ENCODE measurements around the gene SORCS3.

DNA sequence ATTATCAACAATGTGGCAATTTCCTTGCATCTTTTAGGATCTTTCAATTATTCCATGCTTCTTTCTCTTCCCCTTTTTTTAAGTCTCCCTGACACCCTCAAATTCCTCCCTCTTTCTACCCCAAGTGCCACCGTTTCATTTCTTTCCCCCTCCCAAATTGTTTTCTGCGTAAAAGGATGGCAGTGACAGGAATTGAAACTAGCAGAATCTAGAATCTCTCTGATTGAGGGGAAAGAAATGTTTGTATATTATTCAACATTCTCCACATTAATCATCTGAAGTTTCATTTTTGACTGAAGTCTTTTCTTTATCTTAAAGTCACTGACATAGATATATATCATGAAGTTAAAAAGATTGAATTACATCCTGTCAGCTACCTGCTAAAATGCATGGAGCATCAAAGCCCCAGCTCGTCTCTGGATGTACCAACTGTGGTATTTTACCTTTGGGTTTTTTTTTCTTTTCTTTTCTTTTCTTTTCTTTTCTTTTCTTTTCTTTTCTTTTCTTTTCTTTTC is 633.5 kb downstream of the SORCS3 start:
- TF ChIP-seq, protein P1, sequence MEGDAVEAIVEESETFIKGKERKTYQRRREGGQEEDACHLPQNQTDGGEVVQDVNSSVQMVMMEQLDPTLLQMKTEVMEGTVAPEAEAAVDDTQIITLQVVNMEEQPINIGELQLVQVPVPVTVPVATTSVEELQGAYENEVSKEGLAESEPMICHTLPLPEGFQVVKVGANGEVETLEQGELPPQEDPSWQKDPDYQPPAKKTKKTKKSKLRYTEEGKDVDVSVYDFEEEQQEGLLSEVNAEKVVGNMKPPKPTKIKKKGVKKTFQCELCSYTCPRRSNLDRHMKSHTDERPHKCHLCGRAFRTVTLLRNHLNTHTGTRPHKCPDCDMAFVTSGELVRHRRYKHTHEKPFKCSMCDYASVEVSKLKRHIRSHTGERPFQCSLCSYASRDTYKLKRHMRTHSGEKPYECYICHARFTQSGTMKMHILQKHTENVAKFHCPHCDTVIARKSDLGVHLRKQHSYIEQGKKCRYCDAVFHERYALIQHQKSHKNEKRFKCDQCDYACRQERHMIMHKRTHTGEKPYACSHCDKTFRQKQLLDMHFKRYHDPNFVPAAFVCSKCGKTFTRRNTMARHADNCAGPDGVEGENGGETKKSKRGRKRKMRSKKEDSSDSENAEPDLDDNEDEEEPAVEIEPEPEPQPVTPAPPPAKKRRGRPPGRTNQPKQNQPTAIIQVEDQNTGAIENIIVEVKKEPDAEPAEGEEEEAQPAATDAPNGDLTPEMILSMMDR (IDR thresholded peaks at IDR 0.05 in 4 of 5, conservative IDR thresholded peaks at IDR 0.05 in 1 of 5), result no peak
- no peak for TF ChIP-seq POLR2A (IDR thresholded peaks at IDR 0.05)
